Ishikawa (cell line): ENCODE data around the gene C2CD3.

ENCODE experiments used
- CEBPB ChIP-seq: IDR thresholded peaks from 2 replicates; pipeline ENCODE4 v1.6.1; 2012
- CREB1 ChIP-seq: IDR thresholded peaks from 2 replicates; pipeline ENCODE4 v1.6.1; 2012; ENCODE audit warnings: low read depth
- EGR1 ChIP-seq: IDR thresholded peaks from 2 replicates; pipeline ENCODE4 v1.6.1; 2012
- EP300 ChIP-seq: IDR thresholded peaks from 2 replicates; pipeline ENCODE4 v1.6.1; 2012; ENCODE audit warnings: borderline replicate concordance
- FOXM1 ChIP-seq: IDR thresholded peaks from 2 replicates; pipeline ENCODE4 v1.6.1; 2012; ENCODE audit warnings: low read depth, borderline replicate concordance
- NFIC ChIP-seq: IDR thresholded peaks from 2 replicates; pipeline ENCODE4 v1.6.1; 2012
- RAD21 ChIP-seq: IDR thresholded peaks from 2 replicates; pipeline ENCODE4 v1.6.1; 2012; ENCODE audit warnings: low read depth
- TAF1 ChIP-seq: IDR thresholded peaks from 2 replicates; pipeline ENCODE4 v1.6.1; 2012; ENCODE audit warnings: low read depth, mild to moderate bottlenecking
- TCF12 ChIP-seq: IDR thresholded peaks from 2 replicates; pipeline ENCODE4 v1.6.1; 2012; ENCODE audit warnings: low read depth
- TEAD4 ChIP-seq: IDR thresholded peaks from 2 replicates; pipeline ENCODE4 v1.6.1; 2012
- YY1 ChIP-seq: IDR thresholded peaks from 2 replicates; pipeline ENCODE4 v1.6.1; 2012; ENCODE audit warnings: low read depth
- ZBTB7A ChIP-seq: IDR thresholded peaks from 2 replicates; pipeline ENCODE4 v1.6.1; 2012; ENCODE audit warnings: low read depth
- TF ChIP-seq, protein P1 (sequence below): IDR thresholded peaks from 2 replicates; pipeline ENCODE4 v1.6.1; 2012
- TF ChIP-seq, protein P2 (sequence below): IDR thresholded peaks from 2 replicates; pipeline ENCODE4 v1.6.1; 2012
- TF ChIP-seq, protein P3 (sequence below): IDR thresholded peaks from 2 replicates; pipeline ENCODE4 v1.6.1; 2012; ENCODE audit warnings: low read depth, mild to moderate bottlenecking

Gene C2CD3

DNA sequence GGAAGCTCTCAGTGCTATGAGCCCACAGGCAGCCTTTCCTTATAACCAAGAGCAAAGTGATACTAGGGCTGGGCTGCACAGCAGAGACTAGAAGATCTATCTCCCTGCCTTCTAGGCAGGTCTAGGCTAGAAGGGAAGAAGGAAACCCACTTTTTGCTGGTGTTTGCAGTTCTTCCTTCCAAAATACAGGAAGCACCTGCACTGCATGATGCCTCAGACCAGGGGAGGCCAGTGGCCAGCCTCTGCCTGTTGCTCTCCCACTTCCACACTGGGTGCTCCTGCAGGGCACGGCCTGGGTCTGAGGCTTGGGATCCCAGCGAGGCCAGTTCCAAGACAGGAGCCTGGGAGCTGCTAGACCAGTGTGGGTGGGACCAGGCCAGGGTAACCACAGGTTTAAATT, 155.9 kb downstream of the C2CD3 start:
- TF ChIP-seq RAD21 (no peak), CEBPB (no peak), EGR1 (no peak), TAF1 (no peak), YY1 (no peak)
- TF ChIP-seq, protein P1, sequence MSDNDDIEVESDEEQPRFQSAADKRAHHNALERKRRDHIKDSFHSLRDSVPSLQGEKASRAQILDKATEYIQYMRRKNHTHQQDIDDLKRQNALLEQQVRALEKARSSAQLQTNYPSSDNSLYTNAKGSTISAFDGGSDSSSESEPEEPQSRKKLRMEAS: no peak

DNA sequence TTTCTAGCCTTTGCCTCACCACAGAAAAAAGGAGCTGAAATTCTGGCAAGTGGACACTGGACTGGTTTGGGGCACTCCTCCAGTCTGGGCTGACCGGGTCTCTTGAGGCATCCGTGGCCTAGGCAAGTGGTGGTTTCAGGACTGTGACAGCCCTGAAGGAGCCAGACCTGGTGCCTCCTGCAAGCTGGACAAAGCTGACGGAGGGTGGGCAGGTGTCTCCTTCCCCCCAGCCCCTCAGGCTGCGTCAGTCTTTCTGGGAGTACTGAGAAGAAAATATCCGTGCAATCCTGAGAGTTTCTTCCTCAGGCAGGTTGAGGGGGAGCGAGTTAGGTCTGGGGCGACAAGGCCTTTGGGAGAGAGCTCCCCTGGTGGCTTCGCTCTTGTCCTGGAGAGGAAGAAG, 157.7 kb downstream of the C2CD3 start:
- no peak for TF ChIP-seq EP300
- no peak for TF ChIP-seq CEBPB
- no peak for TF ChIP-seq ZBTB7A
- TF ChIP-seq RAD21: no peak
- no peak for TF ChIP-seq EGR1
- no peak for TF ChIP-seq CREB1

DNA sequence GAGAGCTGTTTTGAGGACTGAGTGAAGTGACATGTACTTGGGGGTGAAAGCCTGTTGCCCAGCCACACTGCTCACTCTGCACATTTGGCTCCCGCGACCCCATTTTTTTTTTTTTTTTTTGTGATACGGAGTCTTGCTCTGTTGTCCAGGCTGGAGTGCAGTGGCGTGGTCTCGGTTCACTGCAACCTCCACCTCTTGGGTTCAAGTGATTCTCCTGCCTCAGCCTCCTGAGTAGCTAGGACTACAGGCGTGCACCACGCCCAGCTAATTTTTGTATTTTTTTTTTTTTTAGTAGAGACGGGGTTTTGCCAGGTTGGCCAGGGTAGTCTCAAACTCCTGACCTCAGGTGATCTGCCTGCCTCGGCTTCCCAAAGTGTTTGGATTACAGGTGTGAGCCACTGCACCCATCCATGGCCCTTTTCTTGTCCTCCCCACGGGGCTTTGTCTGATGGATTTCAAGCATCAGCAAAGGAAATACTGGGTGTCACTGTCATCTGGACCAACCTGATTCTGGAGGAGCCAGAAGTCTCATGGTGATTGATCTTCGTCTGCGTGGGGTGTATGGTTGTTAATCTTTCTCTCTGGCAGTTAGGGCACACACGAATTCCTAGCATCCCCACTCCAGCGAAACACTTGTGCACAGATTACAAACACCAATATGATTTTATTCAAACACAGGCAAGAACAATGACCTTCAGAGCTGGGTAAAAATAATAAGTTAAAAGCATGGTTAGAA, 158.6 kb downstream of the C2CD3 start:
- TF ChIP-seq TAF1: no peak
- no peak for TF ChIP-seq EP300
- TF ChIP-seq YY1: no peak

DNA sequence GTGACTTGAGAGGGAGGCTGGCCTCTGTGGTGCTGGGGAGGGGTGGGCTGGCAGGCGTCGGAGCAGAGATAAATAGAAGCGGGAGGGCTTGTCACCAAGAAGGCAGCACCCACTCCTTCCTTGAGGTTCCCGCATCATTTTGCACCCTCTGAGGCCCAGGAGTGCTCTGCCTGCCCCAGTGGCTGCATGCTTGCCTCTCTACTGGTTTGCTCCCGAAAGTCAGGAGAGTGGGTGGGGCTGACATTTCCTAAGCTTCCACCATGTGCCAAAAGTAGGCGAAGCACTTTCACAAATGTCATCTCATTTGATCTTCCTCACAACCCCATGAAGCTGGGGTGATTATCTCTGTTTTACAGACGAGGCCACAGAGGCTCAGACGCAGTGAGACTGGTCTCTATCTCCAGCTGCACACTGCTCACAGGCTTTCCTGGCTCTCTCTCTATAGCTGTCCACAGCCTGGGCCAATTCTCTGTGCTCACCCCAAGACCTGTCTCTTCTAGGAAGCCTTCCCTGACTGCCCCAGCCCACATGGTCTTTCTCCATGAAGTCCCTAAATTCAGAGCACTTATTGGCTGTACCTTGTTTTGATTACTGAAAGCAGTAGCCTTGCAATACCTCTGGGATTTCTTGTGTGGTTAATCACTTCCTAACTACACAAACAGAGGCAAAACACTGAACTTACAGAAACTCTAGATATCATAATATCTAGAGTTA, 159.3 kb downstream of the C2CD3 start:
- no peak for TF ChIP-seq TCF12
- TF ChIP-seq RAD21: no peak
- TF ChIP-seq, protein P1: no peak
- TF ChIP-seq ZBTB7A: no peak
- TF ChIP-seq, protein P2, sequence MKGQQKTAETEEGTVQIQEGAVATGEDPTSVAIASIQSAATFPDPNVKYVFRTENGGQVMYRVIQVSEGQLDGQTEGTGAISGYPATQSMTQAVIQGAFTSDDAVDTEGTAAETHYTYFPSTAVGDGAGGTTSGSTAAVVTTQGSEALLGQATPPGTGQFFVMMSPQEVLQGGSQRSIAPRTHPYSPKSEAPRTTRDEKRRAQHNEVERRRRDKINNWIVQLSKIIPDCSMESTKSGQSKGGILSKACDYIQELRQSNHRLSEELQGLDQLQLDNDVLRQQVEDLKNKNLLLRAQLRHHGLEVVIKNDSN: no peak
- TF ChIP-seq EGR1: no peak
- TF ChIP-seq TEAD4: no peak
- TF ChIP-seq, protein P3, sequence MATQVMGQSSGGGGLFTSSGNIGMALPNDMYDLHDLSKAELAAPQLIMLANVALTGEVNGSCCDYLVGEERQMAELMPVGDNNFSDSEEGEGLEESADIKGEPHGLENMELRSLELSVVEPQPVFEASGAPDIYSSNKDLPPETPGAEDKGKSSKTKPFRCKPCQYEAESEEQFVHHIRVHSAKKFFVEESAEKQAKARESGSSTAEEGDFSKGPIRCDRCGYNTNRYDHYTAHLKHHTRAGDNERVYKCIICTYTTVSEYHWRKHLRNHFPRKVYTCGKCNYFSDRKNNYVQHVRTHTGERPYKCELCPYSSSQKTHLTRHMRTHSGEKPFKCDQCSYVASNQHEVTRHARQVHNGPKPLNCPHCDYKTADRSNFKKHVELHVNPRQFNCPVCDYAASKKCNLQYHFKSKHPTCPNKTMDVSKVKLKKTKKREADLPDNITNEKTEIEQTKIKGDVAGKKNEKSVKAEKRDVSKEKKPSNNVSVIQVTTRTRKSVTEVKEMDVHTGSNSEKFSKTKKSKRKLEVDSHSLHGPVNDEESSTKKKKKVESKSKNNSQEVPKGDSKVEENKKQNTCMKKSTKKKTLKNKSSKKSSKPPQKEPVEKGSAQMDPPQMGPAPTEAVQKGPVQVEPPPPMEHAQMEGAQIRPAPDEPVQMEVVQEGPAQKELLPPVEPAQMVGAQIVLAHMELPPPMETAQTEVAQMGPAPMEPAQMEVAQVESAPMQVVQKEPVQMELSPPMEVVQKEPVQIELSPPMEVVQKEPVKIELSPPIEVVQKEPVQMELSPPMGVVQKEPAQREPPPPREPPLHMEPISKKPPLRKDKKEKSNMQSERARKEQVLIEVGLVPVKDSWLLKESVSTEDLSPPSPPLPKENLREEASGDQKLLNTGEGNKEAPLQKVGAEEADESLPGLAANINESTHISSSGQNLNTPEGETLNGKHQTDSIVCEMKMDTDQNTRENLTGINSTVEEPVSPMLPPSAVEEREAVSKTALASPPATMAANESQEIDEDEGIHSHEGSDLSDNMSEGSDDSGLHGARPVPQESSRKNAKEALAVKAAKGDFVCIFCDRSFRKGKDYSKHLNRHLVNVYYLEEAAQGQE: no peak
- no peak for TF ChIP-seq YY1
- no peak for TF ChIP-seq CEBPB
- TF ChIP-seq EP300: no peak
- no peak for TF ChIP-seq CREB1
- TF ChIP-seq FOXM1: no peak
- TF ChIP-seq TAF1: no peak
- no peak for TF ChIP-seq NFIC

DNA sequence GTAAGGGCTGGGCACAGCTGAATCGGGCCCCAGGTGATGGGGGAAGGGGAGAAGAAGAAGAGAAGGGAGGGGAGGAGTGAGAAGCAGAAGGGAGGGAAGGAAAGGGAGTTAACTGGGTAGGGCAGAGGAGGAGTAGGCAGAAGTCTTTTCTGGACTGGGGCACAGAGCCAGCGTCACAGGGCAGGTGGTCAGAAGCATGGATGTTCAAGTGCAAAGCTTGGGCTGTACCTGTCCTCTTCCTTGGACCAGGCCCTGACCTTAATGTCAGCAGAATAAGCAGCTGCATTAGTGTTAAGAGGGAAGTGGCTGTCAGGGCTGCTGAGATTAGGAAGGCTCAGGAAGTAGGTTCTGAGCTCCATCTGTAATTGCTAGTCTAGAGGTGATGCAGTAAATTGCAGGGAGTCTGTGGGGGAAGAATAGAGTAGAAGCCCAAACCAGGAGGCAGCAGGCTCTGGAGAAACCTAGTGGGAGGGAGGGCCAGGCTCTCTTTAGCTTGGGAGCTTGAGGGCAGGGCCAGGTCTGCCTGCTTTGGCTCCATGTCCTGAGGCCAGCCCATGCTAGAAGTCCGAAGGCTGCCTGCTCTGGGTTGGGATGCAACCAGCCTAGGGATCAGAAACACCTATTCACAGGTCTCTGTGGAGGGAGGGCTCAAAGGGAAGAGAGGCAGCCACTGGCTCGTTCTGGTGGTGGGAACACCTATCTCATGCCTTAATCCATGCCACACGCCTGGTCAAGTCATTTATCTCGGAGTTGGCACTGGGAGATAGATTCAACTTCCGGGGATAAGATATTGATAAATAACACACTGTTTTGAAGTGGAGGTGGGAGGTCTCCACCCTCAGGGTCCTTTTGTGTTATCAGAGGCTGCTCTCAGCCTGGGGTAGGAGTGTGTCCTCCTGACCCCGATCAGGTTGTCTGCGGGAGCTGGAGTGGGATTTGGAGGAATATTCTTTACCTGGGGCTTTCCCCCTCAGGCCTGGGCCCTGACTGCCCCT, 160.2 kb downstream of the C2CD3 start:
- TF ChIP-seq EGR1 (no peak), CEBPB (no peak), RAD21 (no peak), CREB1 (no peak), YY1 (no peak), EP300 (no peak), ZBTB7A (no peak), TEAD4 (no peak), TCF12 (no peak), NFIC (no peak)
- TF ChIP-seq, protein P1: no peak
- TF ChIP-seq, protein P2: no peak
- TF ChIP-seq, protein P3: no peak
